Ureter (tissue), 1 donor: Measurements from ENCODE around the gene OR6V1. TPM values are rescaled to one million over a fixed set of nuclear protein-coding genes. Genes with fewer than 3 reads are reported as not detected.

ENCODE experiments used
- DNase-seq: peaks from one replicate; pipeline ENCODE4 v3.0.0-alpha.2; 2020; ENCODE audit warnings: low spot score
- total RNA-seq: library from RNA; stranded (reverse); gene quantifications from one replicate; pipeline ENCODE4 v1.2.4, GENCODE V29; 2023
- donor health status: DM: yes; HTN: yes; CAD: no.

OR6V1 gene, protein sequence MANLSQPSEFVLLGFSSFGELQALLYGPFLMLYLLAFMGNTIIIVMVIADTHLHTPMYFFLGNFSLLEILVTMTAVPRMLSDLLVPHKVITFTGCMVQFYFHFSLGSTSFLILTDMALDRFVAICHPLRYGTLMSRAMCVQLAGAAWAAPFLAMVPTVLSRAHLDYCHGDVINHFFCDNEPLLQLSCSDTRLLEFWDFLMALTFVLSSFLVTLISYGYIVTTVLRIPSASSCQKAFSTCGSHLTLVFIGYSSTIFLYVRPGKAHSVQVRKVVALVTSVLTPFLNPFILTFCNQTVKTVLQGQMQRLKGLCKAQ
- not detected for total RNA-seq

DNA sequence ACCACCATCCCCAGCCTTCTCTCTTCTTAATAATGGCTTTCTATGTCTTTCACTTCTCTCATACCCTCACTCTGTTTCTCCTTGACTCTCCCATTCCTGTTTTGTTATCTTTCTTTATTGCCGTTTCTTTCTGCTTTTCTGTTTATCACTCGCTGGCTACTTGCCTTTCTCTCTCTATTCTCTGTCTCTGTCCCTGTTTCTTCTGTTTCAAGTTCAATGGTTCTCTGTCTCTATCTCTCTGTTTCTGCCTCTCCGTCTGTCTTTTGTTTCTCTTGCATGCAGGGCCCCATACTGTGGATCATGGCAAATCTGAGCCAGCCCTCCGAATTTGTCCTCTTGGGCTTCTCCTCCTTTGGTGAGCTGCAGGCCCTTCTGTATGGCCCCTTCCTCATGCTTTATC is at the start of gene OR6V1:
Gene OR6V1, plus strand, starts transcription at position 301 of the 400 bp plus-strand sequence. Its CDS starts 0 bp downstream, at position 301.
- no peak for DNase-seq

DNA sequence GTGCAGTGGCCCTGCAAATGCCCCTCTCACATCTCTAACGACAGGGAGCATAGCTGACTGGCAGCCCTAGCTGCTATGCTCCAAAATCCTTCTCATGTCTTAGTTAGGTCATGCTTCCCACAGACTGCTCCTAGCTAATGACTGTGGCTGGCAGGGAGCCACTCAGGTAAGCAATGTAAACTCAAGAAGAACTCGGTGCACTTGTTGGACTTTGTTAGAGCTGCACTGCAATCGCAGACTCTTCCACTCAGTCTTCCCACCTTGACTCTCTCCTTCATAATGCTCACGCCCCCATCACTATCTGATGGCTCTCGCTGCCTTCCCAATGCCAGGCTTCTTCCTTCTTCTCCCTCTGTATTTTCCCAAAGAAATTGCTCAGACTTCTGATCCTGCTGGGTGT is 49.2 kb upstream of the OR6V1 start:
- DNase-seq: no peak

DNA sequence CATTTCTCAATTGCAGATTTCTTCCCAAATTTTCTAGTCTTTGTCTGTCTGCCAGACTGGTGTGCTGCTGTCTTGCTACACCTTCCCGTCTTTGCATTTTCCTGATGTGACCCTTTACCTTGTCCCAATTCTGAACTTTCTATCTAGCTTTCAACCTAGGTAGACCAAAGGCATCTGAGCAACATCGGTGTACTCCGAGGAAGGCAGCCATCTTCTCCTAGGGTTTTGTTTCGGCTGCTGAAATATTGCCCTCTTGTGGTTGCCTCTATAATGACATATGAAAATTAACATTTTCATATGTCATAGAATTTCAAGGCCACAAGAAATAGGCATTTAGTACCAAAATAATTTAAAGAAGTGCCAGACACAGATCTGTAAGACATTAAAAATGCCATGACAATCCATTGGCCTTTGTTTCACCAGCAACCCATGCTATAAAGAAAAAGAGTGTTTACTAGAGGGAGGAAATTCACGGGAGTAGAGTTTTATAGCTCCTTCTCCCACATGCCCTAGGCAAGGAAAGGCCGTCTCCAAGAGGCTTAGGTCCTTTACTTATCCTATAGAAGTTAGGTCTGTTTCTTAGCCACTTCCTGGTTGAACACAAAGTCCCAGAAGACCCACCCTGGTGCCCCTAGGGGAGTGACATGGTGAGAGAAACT is 48.6 kb upstream of the OR6V1 start:
- DNase-seq: no peak

DNA sequence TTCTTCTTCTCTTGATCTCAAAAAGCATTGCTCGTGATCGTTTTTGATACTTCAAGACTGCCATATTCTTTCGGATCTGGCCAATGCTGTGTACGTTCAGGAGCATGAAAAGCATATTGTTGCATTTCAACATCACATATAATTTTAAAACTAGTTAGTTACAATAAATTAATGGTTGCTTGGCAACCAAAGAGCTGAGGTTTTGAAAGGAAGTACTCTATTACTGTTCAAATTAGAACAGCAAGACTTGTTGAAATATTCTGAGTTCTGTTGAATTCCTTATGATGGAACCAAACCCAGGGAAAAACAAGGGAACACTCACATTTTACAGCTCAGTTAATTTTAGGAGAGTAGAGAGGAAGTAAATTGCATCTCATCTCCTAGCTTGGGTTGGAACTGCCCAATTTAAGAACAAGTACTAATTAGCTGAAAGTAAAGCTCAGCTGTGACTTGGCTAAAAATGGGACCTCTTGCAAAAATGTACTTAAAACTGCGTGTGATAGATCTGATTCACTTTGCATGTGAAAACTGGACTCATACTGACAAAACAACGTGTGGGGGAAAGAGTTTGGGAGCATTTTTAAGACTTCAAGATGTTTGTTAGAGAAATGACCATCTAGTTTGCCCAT is 46.4 kb upstream of the OR6V1 start:
- DNase-seq: no peak

DNA sequence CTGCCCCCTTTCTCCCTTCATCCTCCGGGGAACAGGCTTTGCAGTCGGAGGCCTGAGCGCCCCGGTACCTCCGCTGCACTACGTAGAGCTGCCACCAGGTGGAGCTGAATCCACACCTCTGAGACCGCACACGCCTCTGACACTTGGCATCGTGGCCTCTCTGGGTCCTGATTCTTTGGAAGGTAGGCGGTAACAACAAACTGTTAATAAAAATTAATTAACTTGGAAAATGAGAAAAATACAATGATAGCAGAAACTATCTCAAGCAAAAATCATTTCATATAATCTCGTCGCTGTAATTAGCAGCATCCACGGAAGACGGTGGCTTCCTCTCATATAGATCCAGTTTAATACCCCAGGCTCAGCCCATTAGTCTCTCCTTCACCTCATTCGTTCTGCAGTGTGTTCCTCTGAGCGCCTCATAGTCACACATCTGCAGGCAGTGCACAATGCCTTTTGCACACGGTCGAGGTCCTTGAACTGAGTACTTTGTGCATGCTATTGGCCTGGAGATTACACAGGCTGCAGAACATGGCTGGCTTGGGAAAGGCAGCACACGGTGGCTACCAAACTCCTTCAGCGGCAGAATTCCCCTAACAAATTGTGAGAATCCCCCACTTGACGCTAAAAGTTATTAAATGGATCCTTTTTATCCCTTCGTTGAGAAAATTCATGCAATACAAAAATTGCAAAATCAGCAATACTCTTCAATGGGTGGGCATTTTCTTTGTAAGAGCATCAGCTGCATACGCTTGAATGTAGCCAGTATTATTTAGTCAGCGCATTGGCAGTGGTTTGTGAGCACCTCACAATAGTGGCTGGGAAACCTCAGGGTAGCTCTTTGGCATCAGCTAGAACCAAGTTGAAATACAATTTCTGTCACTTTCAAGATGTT is 43.9 kb upstream of the OR6V1 start:
- DNase-seq: peak; percentile 80

DNA sequence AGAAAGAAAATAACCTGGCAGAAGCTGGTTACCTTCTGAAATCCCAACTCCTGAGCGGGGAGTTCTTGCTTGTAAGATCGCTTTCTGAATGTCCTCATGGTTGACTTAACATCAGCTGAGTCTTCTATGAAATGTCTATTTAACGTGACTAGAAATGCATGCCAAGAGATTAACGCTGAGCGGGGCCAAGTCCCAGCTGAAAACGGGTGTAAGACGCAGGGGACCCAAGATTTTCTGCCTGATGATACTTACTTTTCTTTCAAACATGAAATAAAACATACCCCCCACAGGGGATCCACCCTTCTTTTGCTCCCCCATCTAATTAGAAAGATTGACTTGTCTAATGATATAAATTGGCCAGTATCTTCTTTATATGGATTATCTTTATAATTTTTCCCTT is 40.1 kb upstream of the OR6V1 start:
- DNase-seq: no peak

DNA sequence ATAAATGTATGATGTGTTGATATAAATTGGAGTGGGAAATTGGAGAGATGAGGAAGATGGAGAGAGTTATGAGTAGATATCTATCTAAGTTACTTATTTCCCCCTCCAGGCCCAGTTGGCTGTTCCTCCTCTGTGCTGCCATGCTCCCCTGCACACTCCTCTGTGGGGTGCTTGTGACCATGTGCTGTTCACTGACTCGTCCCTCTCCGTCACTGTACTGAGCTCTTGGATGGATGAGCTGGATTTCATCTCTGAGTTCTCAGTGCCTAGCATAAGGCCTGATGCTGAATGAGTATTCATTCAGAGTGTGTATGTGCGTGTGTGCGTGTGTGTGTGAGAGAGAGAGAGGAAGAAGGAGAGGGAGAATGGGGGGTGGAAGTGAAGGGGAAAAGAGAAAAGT is 39.7 kb upstream of the OR6V1 start:
- no peak for DNase-seq

DNA sequence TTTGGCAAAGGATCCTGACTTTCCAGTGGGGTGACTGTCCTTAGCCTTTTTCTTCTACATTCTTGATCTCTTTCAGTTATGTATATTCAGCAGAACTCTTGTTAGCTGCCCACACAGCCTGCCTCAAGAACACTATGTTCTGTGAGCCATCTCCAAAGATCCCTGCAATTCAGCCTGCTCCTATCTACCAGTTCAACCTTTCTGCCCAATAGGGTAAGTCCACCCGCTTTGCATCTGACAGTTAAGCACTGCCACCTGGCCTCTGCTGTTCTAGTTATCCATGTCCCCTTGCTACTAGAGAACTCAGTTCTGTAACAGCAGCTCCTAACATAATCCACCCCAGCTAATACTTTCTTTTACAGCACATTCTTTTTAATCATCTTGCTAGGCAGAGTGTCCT is 38.7 kb upstream of the OR6V1 start:
- no peak for DNase-seq

DNA sequence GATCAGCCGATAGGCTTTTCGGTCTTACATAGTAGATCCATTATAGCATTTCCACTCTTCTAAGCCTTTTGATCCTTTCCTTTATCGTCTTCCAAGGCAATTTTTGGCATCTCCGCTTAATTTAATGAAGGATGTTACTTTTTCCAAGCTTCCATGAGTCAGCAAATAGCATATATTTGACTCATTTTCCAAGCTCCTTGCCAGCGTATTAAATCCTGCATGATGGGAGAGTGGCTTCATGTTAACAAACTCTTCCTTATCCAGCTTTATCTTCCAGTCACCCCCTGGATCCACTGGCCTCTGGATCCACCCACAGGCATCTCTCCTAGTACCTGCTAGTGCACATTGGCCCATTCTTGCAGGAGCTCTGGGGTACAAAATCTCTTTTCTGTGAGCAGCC is 38.2 kb upstream of the OR6V1 start:
- no peak for DNase-seq

DNA sequence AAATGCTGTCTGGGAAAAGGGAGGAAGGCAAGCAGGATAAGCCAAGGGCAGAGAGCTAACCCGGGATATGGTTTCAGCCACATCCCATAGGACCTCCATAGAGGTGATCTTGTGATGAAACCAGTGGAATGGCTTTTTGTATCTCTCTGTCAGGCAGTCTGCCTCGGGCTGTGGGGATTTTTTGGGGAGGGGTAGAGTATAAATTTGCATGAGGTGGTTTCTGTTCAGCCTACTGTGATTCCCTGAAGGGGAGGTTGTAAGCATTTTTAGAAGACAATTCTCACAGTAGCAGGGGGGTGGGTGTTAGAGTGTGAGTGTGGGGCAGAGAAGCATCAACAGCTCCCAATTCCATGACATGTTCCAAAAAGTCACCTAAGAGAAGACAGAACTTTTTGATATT is 37.1 kb upstream of the OR6V1 start:
- DNase-seq: no peak

DNA sequence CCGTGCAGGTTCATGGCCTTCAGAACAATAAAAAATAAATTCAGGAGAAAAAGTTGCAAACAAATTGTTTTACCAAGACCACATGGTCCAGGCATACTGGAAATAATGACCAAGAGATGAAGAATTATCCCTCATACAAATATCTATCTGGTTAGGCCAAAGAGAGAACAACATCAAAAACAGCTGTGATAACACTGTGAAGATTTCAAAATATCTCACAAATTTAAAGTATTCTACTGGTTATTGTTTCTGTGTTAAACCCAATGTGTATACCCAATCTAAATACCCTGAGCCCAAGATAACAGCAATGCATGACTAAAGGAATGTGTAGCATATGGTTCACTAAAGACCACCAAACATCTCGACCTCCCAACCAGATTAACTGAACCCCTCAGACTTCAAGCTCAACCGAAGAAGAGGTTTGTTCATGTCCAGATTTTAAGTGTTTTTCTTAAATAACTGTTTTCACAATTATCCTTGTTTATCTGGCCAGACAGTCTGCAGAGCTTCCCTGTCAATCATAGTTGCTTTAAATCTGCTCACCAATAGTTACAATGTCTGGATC is 36.1 kb upstream of the OR6V1 start:
- DNase-seq: no peak

DNA sequence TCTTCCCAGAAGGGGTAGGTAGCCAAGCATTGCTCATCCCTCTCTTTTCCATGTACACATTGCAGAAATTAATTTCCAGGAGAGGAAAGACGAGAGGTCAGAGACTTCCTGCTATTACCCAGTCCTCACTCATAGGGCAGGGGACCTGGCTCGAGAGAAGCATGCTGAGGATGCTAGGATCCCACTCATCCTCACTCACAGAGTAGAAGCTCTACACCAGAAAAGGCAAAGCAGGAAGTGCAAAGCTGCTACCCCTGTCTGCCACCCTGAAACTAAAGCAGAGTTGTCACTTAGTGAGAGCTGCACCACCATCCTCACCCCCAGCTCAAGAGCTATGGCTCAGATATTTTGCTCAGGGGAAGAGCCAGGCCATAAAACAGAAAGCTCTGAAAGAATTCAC is 35.1 kb upstream of the OR6V1 start:
- DNase-seq: no peak

DNA sequence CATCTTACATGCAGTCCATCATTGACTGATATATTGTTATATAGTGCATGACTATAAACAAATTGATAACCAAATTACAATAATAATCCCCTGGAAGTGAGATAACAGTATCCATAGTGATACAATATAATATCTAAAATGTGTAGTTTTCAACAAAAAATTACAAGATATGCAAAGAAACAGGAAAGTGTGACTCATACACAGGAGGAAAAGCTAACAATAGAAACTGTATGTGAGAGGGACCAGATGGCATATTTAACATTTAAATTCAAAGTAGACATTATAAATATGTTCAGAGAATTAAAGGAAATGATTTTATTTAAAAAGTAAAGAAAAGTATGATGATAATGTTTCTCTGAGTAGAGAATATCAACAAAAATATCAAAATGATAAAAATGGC is 33.2 kb upstream of the OR6V1 start:
- DNase-seq: no peak

DNA sequence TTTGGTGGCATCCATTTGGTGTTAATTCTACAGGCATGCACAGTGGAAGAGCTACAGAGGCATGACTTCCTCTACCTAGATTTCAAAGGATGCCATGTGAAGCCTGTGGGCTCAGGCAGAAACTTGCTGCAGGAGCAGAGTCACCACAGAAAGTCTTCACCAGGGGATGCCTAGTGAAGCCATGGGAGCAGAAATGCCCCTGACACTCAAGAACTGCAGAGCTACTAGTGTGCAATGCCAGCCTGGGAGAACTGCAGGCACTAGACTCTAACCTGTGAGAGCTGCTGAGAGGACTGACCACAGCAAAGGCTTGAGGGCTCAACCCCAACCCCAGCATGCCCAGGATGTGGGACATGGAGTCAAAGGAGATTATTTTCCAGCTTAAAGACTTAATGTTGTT is 29.1 kb upstream of the OR6V1 start:
- no peak for DNase-seq

DNA sequence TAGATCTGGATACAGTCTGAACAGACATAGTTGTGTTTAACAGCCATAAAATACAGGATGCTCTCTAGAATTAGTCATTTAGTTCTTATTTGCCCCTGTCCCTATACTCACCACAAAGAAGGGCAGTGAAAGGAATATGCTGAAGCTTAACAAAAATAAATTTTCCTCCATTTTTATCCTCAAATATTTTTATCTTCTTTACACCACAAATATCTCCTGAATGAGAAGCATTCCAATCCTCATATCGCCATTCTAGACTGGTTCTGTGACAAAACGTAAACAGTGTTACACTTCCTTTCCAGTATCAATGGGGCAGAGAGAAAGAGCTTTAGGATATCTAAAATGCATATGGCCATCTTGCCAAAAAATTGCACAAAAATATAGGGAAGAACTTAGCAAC is 26.8 kb upstream of the OR6V1 start:
- DNase-seq: no peak

DNA sequence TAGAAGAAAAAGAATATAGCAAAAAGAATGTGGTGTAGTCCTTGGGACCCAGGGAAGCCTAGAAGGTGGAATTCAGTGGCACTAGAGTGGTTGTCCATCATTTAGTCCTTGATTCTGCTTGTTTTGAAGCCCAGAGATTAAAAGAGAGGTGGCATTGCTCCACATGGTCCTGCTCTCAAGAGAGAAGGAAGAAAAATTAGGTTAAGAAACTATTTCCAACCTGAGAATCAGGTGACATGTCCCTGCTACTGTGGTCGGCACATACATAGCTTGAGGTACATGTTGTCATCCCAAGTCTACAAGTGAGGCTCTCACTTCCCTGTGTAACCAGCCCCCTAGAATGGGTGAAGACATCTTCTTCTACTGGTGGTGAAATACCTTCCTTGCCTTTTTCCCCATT is 25.1 kb upstream of the OR6V1 start, which contains the start of gene OR9A2:
Gene OR9A2, minus strand, starts transcription at position 101 of the 400 bp plus-strand sequence. Its CDS starts 0 bp downstream, at position 101.
- DNase-seq: no peak

DNA sequence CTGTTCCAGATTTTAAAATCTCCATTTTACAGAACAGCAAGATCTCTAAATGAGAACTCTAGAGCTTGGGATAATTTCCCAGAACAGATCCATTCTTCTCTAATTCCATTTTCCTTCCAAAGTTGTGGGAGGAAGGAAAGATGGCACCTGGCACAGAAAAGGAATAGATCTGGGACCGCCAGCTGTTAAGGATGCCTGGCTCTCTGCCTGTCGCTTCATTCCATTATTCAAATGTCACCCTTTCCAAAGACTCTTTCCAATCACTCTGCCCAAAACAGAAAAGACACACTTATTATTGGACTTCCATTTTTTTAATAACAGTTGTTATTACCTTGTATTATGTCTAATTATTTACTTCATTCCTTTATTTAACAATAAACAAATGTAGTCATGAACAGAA is 24.5 kb upstream of the OR6V1 start:
- no peak for DNase-seq

DNA sequence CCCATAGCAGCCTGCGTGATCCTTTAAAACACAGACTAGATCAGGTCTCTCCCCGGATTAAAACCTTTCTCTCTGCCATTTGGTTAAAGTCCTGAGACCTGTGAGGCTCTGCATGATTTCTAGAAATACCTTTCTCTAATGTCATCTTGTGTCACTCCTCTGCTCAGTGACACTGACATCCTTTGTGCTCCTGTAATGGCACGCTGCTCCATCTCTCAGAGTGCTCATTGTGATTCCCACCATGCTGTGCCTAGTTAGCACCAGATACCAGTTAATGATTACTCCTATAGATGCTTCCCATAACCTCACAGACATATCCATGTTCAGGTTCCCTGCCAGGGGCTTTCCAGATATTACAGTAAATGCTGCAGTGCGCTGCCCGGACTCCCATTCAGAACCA is 13.5 kb upstream of the OR6V1 start:
- DNase-seq: no peak

DNA sequence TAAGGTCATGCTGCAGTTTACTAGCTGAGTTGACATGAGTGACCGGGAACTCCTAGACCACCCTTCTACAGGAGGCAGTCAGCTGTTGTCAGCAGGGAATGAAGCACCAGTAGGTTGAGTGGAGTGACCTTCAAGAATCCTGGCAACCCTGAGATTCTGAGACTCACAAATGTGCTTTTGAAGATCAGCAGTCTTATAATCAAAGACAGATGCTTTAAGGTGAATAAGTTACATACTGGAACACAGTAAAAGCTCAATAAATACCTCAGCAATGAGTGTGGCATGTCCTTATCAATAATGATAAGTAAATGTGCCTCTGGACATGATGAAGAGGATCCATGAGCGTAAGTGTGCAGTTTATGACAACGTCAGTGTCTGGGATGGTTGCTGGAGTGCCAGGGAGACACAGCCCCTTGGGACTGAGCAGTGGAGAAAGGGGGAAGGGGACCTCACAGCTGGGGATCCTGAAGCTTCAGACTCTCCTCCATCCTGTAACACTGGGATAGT is 11.9 kb upstream of the OR6V1 start:
- DNase-seq: no peak

DNA sequence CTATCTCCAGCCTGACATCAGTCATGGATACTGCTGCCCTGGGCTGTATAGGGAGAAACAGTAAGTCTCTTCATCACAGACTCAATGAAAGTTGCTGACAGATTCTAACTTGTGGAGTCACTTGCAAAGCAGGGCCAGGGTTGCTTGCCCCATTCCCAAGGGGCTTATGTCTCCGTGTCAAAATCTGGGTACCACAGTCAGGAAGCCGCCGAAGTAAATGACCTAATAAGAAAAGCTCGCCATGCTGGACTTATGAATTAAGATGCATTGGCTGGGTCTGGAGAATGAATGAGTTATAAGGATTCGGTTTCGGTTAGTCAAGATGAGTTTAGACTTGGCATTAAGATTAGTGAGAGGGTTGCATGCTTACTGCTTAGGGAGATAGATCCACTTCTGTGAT is 10.8 kb upstream of the OR6V1 start:
- DNase-seq: no peak

DNA sequence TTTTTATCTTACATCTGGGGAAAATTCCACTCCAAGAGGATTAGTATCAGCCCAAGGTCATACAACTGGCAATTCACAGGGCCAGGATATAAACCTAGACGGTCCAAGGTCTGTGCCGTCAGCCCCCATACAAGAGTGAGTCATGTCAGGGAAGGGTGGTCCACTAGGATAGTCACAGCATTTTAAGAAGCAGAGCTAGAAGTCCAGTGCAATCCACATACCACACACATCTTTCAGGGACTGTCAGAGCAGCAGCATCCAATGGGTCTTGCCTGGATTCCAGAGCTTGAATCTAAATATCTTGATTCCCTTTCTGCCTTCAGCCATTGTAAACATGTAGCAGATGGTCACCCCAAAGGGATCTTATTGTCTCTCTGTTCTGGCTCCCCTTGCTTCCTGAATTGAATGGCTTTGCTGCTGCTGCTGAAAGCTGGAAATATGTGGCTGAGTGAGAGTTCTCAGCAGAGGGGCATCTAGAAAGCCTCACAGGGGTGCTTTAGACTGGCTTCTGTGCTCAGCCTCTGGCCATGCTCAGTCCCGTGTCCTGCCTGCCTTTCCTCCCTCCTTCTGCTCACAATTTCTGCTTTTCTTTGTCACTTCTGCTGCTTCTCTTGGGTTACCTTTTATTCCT is 9.9 kb upstream of the OR6V1 start:
- no peak for DNase-seq
